Measurements from ENCODE around the gene ETFBKMT. TPM values are rescaled to one million over a fixed set of nuclear protein-coding genes. Genes with fewer than 3 reads are reported as not detected.

The ETFBKMT gene
- total and polyA plus RNA-seq, 4 experiments from 2014 or later = 1.3 to 2.2 (median 1.7) TPM

GRCh38 chr12:31641509-31642090 is 17.9 kb upstream of the ETFBKMT start:
- Mint-ChIP-seq H3K9me3 (no peaks in the 10 kb centered on the region), H3K27me3 (peaks cover 0 to 4% of the 10 kb centered on the region in 2 donors), H3K27ac (no peak overlapping the region), H3K4me1 (peaks cover 0 to 2% (median under 1%) of the 10 kb centered on the region in 4 donors), H3K36me3 (no peaks in the 10 kb centered on the region), H3K4me3 (no peak overlapping the region)
- Histone ChIP-seq H3K4me3 (ENCODE audit: low read length in 2 of 2) (no peak overlapping the region), H3K9me3 (ENCODE audit: control insufficient read depth in 1 of 2, low read length in 2 of 2) (no peaks in the 10 kb centered on the region), H3K36me3 (ENCODE audit: insufficient read depth, low read length) (no peaks in the 10 kb centered on the region), H3K27ac (ENCODE audit: low read depth, low read length) (no peak overlapping the region), H3K27me3 (ENCODE audit: insufficient read depth, low read length) (no peaks in the 10 kb centered on the region), H3K4me1 (ENCODE audit: insufficient read depth, low read length) (no peaks in the 10 kb centered on the region)
- intact Hi-C loops (cut with micrococcal nuclease) = no loop called here
- no peak for DNase-seq
- POLR2A ChIA-PET (ENCODE audit: partially characterized antibody) = no interaction called here
- CTCF ChIA-PET (ENCODE audit: partially characterized antibody) = interaction anchor here (2.0 kb wide), 1 partner anchor 11 kb away, joined by 9 read pairs; no protein-coding TSS in a partner anchor

- no peak overlapping the region for H3K4me3 ChIP-seq (ENCODE audit: low read length in 2 of 2)
- ChIA-PET CTCF (ENCODE audit: partially characterized antibody) (interaction anchor here (0.6 to 1.0 kb wide), 3 partner anchors 8 to 672 kb away, joined by 3 to 4 read pairs (median 3); no protein-coding TSS in a partner anchor), POLR2A (ENCODE audit: partially characterized antibody) (no interaction called here)
- no peaks in the 10 kb centered on the region for H3K9me3 Mint-ChIP-seq
- H3K9me3 ChIP-seq (ENCODE audit: control insufficient read depth in 1 of 2, low read length in 2 of 2) = no peaks in the 10 kb centered on the region
- no peak overlapping the region for H3K27ac Mint-ChIP-seq
- H3K4me1 ChIP-seq (ENCODE audit: insufficient read depth, low read length) = no peaks in the 10 kb centered on the region
- intact Hi-C loops (cut with micrococcal nuclease) = no loop called here
- no peaks in the 10 kb centered on the region for H3K27me3 ChIP-seq (ENCODE audit: insufficient read depth, low read length)
- H3K36me3 ChIP-seq (ENCODE audit: insufficient read depth, low read length) = no peaks in the 10 kb centered on the region
- H3K27ac ChIP-seq (ENCODE audit: low read depth, low read length) = no peak overlapping the region
- no peaks in the 10 kb centered on the region for H3K36me3 Mint-ChIP-seq
- H3K27me3 Mint-ChIP-seq = peaks cover 0 to 4% of the 10 kb centered on the region in 2 donors
- no peak overlapping the region for H3K4me3 Mint-ChIP-seq
- DNase-seq = no peak
- H3K4me1 Mint-ChIP-seq = no peaks in the 10 kb centered on the region
These were observed 15.0 kb upstream of the ETFBKMT start for GRCh38 chr12:31644536-31644935.

GRCh38 chr12:31645924-31646323 is 13.6 kb upstream of the ETFBKMT start:
- intact Hi-C loops (cut with micrococcal nuclease) = no loop called here
- Mint-ChIP-seq H3K9me3 (no peaks in the 10 kb centered on the region), H3K4me1 (no peaks in the 10 kb centered on the region), H3K27ac (peak overlapping the region in 1 of 7 donors; percentile 19), H3K4me3 (no peak overlapping the region), H3K36me3 (no peaks in the 10 kb centered on the region), H3K27me3 (peaks cover 0 to 4% of the 10 kb centered on the region in 2 donors)
- POLR2A ChIA-PET (ENCODE audit: partially characterized antibody) = no interaction called here
- Histone ChIP-seq H3K4me3 (ENCODE audit: low read length in 2 of 2) (no peak overlapping the region), H3K9me3 (ENCODE audit: control insufficient read depth in 1 of 2, low read length in 2 of 2) (no peaks in the 10 kb centered on the region), H3K27me3 (ENCODE audit: insufficient read depth, low read length) (no peaks in the 10 kb centered on the region), H3K27ac (ENCODE audit: low read depth, low read length) (no peak overlapping the region), H3K36me3 (ENCODE audit: insufficient read depth, low read length) (no peaks in the 10 kb centered on the region), H3K4me1 (ENCODE audit: insufficient read depth, low read length) (no peaks in the 10 kb centered on the region)
- CTCF ChIA-PET (ENCODE audit: partially characterized antibody) = interaction anchor here (1.2 to 1.6 kb wide), 3 partner anchors 8 to 1109 kb away, joined by 4 to 6 read pairs (median 5); partner anchors contain the start of gene YARS2
- DNase-seq = no peak

GRCh38 chr12:31647086-31647491 is 12.4 kb upstream of the ETFBKMT start:
- H3K9me3 ChIP-seq (ENCODE audit: control insufficient read depth in 1 of 2, low read length in 2 of 2) = no peaks in the 10 kb centered on the region
- H3K27ac Mint-ChIP-seq = no peak overlapping the region
- no peak overlapping the region for H3K27ac ChIP-seq (ENCODE audit: low read depth, low read length)
- H3K4me1 ChIP-seq (ENCODE audit: insufficient read depth, low read length) = no peaks in the 10 kb centered on the region
- ChIA-PET CTCF (ENCODE audit: partially characterized antibody) (interaction anchor here (1.1 to 1.6 kb wide), 3 partner anchors 9 to 1108 kb away, joined by 4 to 6 read pairs (median 5); partner anchors contain the start of gene YARS2), POLR2A (ENCODE audit: partially characterized antibody) (no interaction called here)
- H3K36me3 Mint-ChIP-seq = no peaks in the 10 kb centered on the region
- no peak for DNase-seq
- H3K9me3 Mint-ChIP-seq = no peaks in the 10 kb centered on the region
- H3K27me3 Mint-ChIP-seq = peaks cover 0 to 4% of the 10 kb centered on the region in 2 donors
- H3K4me3 ChIP-seq (ENCODE audit: low read length in 2 of 2) = no peak overlapping the region
- H3K36me3 ChIP-seq (ENCODE audit: insufficient read depth, low read length) = no peaks in the 10 kb centered on the region
- H3K27me3 ChIP-seq (ENCODE audit: insufficient read depth, low read length) = no peaks in the 10 kb centered on the region
- intact Hi-C loops (cut with micrococcal nuclease) = no loop called here
- no peaks in the 10 kb centered on the region for H3K4me1 Mint-ChIP-seq
- no peak overlapping the region for H3K4me3 Mint-ChIP-seq

GRCh38 chr12:31650918-31651317 is 8.6 kb upstream of the ETFBKMT start:
- H3K27me3 Mint-ChIP-seq = peaks cover 0 to 2% of the 10 kb centered on the region in 2 donors

GRCh38 chr12:31651893-31652521 is 7.5 kb upstream of the ETFBKMT start:
- Histone ChIP-seq H3K4me1 (ENCODE audit: insufficient read depth, low read length) (peaks cover 12% of the 10 kb centered on the region), H3K9me3 (ENCODE audit: control insufficient read depth in 1 of 2, low read length in 2 of 2) (no peaks in the 10 kb centered on the region), H3K27me3 (ENCODE audit: insufficient read depth, low read length) (no peaks in the 10 kb centered on the region), H3K27ac (ENCODE audit: low read depth, low read length) (peak overlapping the region; percentile 45), H3K36me3 (ENCODE audit: insufficient read depth, low read length) (no peaks in the 10 kb centered on the region), H3K4me3 (ENCODE audit: low read length in 2 of 2) (no peak overlapping the region)
- H3K27ac Mint-ChIP-seq = peak overlapping the region in 6 of 7 donors; percentile 5 to 93 (median 78)
- ChIA-PET POLR2A (ENCODE audit: partially characterized antibody) (interaction anchor here (1.0 to 2.6 kb wide), 6 partner anchors 11 to 1104 kb away, joined by 3 to 22 read pairs (median 6); partner anchors contain the start of genes BICD1, RESF1, SINHCAF and YARS2), CTCF (ENCODE audit: partially characterized antibody) (interaction anchor here (1.0 to 3.8 kb wide), 29 partner anchors 8 to 1104 kb away, joined by 3 to 121 read pairs (median 7); partner anchors contain the start of genes AMN1 and YARS2)
- no peaks in the 10 kb centered on the region for H3K27me3 Mint-ChIP-seq
- H3K4me1 Mint-ChIP-seq = peaks cover 6 to 12% (median 7%) of the 10 kb centered on the region in 4 donors
- no peaks in the 10 kb centered on the region for H3K9me3 Mint-ChIP-seq
- no peak for DNase-seq
- H3K4me3 Mint-ChIP-seq = peak overlapping the region in 2 of 8 donors; percentile 73 to 78
- intact Hi-C loops (cut with micrococcal nuclease) = loop anchor here (2.0 kb wide), 1 partner anchor 1103 kb away; the partner anchor contains the start of gene YARS2
- no peaks in the 10 kb centered on the region for H3K36me3 Mint-ChIP-seq

More at GRCh38 chr12:31650918-31651317, 8.6 kb upstream of the ETFBKMT start:
- intact Hi-C loops (cut with micrococcal nuclease) = no loop called here
- DNase-seq = no peak
- peaks cover 6 to 12% (median 7%) of the 10 kb centered on the region in 4 donors for H3K4me1 Mint-ChIP-seq
- POLR2A ChIA-PET (ENCODE audit: partially characterized antibody) = no interaction called here
- Histone ChIP-seq H3K27ac (ENCODE audit: low read depth, low read length) (no peak overlapping the region), H3K9me3 (ENCODE audit: control insufficient read depth in 1 of 2, low read length in 2 of 2) (no peaks in the 10 kb centered on the region), H3K27me3 (ENCODE audit: insufficient read depth, low read length) (no peaks in the 10 kb centered on the region), H3K4me1 (ENCODE audit: insufficient read depth, low read length) (peaks cover 12% of the 10 kb centered on the region), H3K36me3 (ENCODE audit: insufficient read depth, low read length) (no peaks in the 10 kb centered on the region), H3K4me3 (ENCODE audit: low read length in 2 of 2) (no peak overlapping the region)
- H3K27ac Mint-ChIP-seq = no peak overlapping the region
- CTCF ChIA-PET (ENCODE audit: partially characterized antibody) = interaction anchor here (3.8 kb wide), 1 partner anchor 660 kb away, joined by 121 read pairs; no protein-coding TSS in a partner anchor
- no peak overlapping the region for H3K4me3 Mint-ChIP-seq
- no peaks in the 10 kb centered on the region for H3K36me3 Mint-ChIP-seq
- no peaks in the 10 kb centered on the region for H3K9me3 Mint-ChIP-seq

- no peaks in the 10 kb centered on the region for H3K27me3 ChIP-seq (ENCODE audit: insufficient read depth, low read length)
- Mint-ChIP-seq H3K4me1 (peaks cover 14 to 25% (median 19%) of the 10 kb centered on the region in 4 donors), H3K27me3 (no peaks in the 10 kb centered on the region), H3K9me3 (no peaks in the 10 kb centered on the region), H3K27ac (no peak overlapping the region), H3K4me3 (no peak overlapping the region), H3K36me3 (peaks cover 0 to 4% of the 10 kb centered on the region in 2 donors)
- intact Hi-C loops (cut with micrococcal nuclease) = no loop called here
- H3K9me3 ChIP-seq (ENCODE audit: control insufficient read depth in 1 of 2, low read length in 2 of 2) = no peaks in the 10 kb centered on the region
- ChIA-PET POLR2A (ENCODE audit: partially characterized antibody) (no interaction called here), CTCF (ENCODE audit: partially characterized antibody) (interaction anchor here (0.9 to 2.0 kb wide), 3 partner anchors 19 to 1101 kb away, joined by 3 to 8 read pairs (median 5); partner anchors contain the start of gene YARS2)
- no peak overlapping the region for H3K27ac ChIP-seq (ENCODE audit: low read depth, low read length)
- no peak overlapping the region for H3K4me3 ChIP-seq (ENCODE audit: low read length in 2 of 2)
- H3K4me1 ChIP-seq (ENCODE audit: insufficient read depth, low read length) = peaks cover 28% of the 10 kb centered on the region
- DNase-seq = no peak
- H3K36me3 ChIP-seq (ENCODE audit: insufficient read depth, low read length) = no peaks in the 10 kb centered on the region
These were observed 4.3 kb upstream of the ETFBKMT start for GRCh38 chr12:31655208-31655607.

Measured in CD4-positive, alpha-beta memory T cell (primary cell).